Activated T-helper 1 cell treated with Interleukin-2 at 50 U/mL for 16 hours (primary cell): ENCODE measurements around the gene PCSK9.

ENCODE experiments used
- DNase-seq: peaks from one replicate; pipeline ENCODE4 v3.0.0-alpha.2; 2020; ENCODE audit warnings: low read depth

PCSK9 gene

DNA sequence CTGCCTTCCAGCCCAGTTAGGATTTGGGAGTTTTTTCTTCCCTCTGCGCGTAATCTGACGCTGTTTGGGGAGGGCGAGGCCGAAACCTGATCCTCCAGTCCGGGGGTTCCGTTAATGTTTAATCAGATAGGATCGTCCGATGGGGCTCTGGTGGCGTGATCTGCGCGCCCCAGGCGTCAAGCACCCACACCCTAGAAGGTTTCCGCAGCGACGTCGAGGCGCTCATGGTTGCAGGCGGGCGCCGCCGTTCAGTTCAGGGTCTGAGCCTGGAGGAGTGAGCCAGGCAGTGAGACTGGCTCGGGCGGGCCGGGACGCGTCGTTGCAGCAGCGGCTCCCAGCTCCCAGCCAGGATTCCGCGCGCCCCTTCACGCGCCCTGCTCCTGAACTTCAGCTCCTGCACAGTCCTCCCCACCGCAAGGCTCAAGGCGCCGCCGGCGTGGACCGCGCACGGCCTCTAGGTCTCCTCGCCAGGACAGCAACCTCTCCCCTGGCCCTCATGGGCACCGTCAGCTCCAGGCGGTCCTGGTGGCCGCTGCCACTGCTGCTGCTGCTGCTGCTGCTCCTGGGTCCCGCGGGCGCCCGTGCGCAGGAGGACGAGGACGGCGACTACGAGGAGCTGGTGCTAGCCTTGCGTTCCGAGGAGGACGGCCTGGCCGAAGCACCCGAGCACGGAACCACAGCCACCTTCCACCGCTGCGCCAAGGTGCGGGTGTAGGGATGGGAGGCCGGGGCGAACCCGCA lies at the start of gene PCSK9:
Gene PCSK9 (plus strand): TSS at position 207 of the 741 bp plus-strand sequence. CDS start 290 bp downstream, at position 497.
- DNase-seq, result no peak

DNA sequence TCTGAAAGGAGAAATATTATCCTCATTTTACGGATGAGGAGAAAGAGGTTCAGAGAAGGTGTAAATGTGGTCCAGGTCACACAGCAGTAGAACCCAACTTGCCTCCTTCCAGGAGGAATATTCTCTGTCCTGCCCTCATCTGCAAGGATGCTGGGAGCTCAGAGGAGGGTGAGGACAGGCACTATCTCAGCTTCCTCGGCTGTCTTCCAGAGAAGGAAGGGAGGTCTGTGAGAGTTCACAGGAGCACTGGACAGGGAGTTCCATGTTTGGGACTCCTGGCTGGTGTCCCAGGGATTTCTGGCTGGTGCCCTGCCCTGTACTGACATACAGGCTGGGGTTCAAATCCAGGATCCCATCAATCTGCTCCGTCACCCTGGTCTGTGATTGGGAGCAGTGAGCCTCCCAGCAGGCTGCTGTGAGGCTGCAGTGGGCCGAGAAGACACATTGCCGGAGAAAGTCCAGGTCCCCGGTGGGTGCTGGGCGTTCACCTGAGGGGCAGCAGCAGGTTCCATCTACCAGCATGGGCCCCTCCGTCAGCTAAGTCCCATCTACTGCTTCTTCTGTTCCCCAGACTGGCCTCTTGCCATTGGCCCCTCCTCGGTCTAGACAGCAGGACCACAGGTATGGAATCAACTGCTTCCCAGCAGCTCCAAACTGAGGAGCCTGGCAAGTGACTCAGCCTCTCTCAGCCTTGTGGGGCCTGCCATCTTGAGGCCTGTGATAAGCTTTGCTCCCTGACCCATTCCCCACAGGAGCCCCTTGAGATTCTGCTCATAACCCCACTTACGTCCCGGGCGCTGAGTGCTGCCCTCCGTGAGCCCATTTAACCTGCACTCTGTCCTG lies 49.2 kb upstream of the PCSK9 start:
- DNase-seq, result no peak

DNA sequence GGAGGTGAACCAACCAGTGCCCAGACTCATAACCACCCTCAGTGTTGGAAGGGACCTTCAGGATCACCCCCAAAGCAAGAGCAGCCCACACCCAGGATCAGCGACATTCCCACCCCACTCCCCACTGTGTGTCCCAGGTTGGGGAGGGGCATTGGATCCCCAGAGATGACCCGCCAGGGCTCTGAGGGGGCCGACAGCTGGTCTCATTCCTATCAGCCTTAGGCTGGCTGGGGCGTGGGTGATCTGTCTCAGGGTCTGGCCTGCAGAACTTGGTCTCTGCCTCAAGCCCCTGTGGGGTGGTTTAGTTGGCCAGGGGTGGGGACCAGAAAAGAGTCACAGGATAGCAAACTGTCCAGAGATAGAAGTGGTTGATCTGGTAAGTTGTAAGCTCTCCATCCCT lies 48.4 kb upstream of the PCSK9 start:
- DNase-seq, result no peak

DNA sequence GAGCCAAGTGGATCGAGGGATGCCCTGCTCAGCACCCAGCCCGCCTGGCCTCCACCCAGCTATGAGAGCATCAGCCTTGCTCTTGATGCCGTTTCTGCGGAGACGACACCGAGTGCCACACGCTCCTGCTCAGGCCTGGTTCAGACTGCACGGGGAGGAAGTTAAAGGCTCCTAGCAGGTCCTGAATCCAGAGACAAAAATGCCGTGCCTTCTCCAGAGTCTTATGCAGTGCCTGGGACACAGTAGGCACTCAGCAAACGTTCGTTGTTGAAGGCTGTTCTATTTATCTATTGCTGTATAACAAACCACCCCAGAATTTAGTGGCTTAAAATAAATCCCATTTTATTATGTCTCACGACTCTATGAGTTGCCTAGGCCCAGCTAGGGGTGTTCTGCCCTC lies 47.4 kb upstream of the PCSK9 start:
- no peak for DNase-seq

DNA sequence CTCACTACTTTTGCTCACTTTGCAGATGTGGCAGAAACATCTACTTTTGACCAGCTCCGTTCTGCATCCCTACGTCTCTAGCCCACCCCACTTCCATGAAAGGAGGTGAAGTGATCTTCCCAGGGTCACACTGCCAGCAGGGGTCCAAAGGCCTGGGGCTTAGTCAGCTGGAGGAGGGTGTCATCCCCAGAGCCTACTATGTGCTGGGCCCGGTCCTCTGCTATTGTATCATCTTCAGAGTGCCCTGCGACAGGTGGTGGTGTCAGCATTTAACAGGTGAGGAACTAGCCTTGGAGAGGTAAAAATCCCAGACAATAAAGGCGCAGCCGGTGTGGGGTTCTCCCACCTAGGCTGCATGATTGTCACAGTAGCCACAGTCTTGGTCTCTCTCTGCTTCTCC lies 46.2 kb upstream of the PCSK9 start:
- no peak for DNase-seq

DNA sequence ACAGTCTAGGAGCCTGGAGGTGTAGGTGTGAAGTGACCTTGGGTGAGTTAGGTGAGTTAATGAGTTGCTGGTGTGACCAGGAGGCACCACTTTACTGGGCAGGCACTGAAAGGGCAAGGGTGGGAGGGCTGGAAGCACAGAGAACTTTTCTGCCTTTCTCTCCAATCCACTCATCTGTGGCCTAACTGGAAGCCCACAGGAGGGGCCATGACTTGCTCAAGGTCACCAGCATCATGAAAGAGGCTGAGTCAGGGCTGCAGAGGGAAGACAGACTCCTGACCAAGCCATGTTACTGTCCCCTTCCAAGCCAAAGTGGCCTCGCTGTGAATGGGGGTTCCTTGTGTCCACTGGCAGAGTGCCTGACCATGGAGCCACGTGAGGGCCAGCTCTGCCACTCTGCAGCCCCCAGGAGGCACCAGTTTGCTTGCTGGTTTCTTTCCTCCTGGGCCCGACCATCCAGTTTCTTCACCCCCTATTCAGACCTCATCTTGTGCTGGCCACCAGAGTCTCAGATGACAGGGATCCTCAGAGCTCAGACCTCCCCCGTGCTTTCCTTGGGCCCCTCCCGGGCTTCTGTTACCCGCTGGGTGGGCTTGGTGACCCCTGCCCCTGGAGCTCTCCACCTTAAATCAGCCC lies 44.9 kb upstream of the PCSK9 start:
- DNase-seq, result no peak

DNA sequence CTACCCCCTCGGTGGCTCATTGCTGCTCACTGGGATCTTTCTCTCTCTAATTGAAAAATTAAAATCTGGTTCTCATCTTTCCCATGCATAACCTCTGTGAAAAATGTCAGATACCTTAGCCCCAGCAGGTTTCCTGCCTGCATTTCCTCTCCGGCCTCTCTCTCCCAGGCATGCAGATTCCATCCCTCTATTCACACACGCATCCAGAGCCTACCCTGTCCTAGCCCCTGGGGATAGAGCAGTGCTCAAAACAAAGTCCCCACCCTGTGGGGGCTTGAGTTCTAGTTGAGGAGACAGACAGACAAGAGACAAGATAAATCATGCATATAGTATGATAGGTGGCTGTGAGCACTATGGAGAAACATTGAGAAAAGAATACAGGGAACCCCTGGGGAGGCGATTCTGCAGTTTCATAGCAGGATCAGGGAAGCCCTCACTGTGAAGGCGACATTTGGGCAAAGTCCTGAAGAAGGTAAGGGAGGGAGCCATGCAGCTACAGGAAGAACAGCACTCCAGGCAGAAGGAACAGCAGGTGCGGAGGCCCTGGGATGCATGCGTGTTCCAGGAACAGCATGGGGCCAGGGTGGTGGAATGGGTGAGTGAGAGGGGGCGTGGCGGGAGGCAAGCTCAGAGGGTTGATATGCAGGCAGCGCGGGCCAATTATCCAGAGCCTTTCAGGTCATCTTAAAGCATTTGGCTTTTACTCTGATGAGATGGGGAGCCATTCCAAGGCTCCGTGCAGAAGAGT lies 44.2 kb upstream of the PCSK9 start:
- DNase-seq, result no peak

DNA sequence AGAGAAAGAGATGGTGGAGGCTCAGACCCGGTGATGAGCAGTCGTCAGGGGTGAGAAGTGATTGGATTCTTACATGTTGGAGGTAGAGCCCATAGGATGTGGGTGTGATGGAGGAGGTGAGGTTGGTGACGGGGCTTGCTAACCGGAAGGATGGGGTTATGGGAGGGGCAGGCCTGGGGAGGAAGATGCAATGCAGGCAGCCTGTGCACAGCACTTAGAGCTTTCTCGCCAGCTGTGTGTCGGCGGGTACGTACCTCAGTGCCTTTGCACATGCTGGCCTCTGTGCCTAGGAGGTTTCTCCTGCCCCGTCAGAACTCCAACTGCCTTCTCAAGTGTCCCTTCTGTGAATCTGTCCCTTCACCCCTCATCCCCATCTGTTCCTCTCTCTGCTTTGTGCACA lies 43.5 kb upstream of the PCSK9 start:
- peak; percentile 26 for DNase-seq

DNA sequence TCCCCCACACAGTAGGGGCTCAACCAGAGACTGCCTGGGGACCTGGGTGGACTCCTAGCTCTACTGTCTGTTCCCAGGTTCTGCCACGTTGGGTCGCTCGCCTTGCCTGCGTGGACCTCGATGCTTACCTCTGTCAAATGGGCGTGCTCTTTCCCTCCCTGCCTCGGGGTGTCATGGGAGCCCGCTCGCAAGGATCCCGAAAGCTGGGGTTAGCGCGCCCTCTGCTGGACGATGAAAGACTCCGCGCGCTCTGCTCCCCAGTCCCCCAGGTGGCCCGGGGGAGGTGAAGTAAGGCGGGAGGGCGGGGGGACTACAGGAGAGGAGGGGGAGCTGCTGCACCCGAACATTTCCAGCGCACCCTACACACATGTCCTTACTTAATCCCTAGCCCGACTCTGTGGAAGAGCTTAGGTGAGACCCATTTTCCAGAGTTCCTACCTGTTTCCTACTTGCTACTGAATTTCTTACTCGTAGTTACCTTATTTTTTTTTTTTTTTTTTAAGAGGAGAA lies 42.9 kb upstream of the PCSK9 start:
- peak; percentile 63 for DNase-seq

DNA sequence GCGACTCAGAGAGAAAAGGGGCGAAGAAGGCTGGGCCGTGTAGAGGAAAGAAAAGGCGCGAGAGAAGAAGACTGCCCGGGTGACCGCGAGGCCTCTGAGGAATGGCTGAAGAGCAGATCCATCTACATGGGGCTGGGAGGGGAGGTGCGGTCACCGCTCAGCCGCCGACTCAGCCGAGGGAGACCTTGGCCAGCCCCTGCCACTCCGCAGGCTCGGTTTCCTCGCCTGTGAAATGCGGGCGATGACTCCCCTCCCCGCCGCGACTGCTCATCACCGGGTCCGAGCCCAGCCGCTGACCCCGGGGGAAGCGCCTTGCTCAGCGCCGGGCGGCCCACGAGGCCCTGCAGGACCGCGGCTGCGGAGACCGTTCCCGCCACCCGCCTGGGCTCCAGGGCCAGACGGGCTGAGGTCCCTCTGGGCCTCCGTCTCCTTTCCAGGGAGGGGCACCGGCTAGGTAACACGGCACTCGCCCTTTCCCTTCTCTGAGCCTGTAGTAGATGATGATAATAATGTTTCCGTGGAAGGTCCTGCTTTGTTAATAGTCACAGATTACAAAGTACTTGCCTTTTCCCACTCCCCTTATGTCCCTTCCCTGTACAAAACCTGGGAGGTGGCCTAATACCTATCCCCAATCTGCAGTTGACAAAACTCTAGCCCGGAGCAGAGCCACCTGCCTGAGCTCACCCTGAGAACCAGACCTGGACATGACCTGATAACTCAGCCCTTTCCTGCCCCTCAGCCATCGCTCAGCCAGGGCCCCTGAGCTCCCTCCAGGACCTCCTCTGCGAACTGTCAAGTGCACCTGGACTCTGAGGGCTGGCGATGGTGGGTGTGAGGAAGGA lies 42.3 kb upstream of the PCSK9 start:
- no peak for DNase-seq

DNA sequence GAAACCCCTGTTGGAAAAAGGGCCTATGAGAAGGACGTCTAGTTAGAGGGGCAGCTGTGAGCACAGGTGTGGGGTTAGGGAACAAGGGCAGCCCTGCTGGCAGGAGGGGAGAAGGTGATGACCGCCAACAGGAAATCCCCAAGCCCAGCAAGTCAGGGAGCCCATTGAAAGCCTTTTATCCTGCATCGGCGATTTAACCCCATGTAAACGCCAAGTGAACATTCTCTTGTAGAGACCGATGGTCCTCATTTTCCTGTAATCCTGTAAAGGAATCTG lies 41.7 kb upstream of the PCSK9 start:
- no peak for DNase-seq

DNA sequence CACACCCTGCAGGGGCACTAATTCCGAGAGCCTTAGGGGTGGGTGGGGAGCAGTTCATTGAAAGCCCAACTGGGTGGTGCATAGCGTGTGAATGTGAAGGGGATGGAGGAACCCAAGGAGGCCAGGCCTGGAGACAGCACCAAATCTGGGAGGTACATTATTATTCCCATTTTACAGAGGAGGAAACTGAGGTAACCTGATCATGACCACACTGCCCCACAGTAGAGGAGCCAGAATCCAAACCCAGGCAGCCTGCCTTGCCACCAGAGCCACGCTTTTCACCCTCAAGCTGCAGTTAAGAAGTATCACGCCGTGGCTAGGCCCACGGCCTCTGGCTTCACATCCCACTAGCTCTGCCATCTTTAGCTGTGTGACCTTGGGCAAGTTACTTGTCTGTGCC lies 41.2 kb upstream of the PCSK9 start:
- DNase-seq, result no peak

DNA sequence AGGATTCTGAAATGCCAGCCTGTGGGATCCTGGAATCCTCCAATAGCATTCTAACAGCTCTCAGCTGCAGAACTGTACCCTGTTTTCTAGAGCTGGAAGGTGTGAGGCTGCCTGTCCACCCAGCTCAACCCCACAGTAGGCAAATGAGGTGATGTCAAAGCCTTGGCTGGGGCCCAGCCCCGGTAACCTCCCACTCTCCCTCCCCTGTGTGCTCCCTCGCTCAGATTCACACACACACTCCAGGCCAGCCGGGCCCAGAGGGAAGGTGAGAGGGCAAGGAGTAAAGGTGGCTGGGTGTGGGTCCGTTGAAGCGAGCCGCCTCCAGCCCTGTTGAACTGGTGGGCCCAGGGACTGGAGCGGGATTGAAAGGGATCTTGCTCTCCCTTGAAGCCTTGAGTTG lies 40.7 kb upstream of the PCSK9 start, which contains the start of gene BSND:
Gene BSND (plus strand): TSS at position 257 of the 400 bp plus-strand sequence. CDS start 254 bp downstream, outside the sequence.
- no peak for DNase-seq

DNA sequence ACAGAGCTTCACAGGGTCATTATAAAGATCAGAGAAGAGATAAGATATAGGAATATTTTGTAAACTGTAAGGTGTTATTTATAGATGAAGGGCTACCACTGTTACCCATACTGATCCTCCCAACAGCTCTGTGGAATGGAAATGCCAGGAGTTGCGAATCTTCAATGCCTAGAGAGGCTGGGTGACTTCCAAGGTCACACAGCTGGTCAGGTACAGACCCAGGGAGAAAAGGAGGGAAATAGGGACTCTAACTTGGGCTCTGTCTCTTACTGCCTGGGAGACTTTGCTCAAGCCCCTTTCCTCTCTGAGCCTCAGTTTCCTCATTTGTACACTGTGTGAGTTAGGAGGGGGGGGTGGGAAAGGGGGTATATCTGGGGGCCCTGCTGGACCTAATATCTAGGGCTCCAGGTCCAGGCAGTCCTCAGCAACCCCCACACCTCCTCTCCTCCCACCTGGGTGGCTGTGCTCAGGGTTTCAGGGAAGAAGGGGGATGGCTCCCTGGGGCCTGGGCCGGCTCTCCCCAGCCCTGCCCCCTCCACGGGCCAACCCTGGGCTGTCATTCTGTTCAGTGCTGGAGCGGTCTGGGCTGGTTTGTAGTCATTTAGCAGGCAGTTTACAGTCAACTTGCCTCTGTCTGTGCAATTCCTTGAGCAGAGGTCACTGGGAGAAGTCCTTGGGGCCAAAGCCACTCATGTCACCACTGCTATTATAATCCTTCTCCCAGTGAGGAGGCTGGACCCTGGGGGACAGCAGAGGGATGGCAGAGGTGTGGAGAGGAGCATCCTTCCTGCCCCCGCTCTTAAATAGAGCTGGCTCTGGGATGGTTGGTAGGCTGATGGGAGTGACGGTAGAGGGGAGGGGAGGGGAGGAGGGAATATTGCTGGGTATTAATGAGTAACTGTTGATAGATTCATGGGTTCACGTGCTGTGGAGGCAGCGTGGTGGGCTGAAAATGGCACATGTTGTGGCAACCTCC lies 39.0 kb upstream of the PCSK9 start:
- DNase-seq, result no peak

DNA sequence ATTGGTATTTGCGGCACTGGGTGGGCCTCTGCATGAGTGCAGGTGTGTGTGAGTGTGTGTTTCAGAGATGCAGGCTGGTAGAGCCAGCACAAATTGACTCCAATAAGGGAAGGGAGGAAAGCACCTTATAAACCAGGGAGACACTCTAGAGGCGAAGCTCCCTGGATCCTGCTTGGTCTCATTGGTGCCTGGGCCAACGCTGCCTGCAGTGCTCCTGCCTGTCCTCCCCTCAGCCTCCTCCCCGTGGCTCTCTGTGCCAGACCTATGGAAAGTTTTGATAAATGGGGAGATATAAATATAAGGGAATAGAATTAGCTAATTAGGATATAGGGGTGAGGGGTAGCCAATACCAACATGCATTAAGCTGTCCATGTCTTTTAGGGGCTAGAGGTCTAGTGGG lies 38.0 kb upstream of the PCSK9 start:
- no peak for DNase-seq

DNA sequence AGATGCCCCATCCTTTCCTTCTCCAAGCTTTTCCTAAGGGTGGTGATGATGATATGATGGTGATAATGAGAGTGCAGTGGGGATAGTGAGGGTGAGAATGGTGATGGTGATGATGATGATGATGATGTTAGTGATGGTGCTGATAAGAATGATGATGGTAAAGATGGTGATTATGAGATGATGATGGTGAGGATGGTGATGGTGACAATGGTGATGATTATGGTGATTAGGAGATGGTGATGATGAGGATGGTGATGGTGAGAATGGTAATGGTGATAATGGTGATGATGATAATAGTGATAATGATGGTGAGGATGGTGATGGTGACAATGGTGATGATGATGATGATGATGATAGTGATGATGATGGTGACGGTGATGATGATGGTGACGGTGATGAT lies 36.7 kb upstream of the PCSK9 start:
- DNase-seq, result no peak

DNA sequence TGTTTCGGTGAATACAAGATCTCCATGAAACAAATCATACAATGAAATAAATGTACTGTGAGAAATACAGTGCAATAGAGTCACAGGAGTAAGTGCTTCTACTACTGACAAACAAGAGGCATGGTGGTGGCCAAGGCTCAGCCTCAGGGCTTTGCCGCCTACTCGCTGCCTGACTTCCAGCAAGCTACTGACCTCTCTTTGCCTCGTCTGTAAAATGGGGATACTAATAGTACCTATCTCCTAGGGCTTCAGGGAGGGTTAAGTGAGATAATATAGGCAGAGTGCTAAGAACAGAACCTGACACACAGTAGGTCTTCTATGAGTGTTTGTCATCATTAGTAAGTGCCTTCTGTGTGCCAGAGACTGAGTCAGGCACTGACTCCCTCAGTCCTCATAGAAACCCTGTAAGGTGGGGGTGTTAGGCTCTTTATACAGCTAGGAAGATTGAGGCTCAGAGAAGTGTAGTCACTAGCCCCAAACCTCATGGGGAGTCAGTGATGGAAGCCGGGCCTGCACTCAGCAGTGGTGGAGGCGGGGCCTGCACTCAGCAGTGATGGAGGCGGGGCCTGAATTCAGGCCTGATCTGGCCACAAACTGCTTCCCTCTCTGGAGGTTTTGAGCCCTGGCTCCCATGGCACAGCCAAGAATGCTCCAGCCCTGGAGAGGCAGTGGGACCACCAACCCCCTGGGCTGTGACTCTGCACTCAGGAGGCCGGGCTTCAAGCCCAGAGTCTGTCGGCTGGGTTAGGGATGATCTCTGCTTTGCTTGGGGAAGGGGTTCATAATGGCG lies 33.8 kb upstream of the PCSK9 start:
- no peak for DNase-seq

DNA sequence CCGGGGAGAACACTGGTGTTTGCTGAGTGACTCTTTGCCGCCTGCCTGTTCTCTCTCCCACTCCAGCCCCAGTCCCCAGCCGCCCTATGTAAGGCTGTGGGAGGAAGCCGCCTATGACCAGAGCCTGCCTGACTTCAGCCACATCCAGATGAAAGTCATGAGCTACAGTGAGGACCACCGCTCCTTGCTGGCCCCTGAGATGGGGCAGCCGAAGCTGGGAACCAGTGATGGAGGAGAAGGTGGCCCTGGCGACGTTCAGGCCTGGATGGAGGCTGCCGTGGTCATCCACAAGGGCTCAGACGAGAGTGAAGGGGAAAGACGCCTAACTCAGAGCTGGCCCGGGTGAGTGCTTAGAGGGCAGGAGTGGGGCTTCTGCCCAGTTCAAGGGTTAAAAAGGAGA lies 32.4 kb upstream of the PCSK9 start:
- DNase-seq, result no peak

DNA sequence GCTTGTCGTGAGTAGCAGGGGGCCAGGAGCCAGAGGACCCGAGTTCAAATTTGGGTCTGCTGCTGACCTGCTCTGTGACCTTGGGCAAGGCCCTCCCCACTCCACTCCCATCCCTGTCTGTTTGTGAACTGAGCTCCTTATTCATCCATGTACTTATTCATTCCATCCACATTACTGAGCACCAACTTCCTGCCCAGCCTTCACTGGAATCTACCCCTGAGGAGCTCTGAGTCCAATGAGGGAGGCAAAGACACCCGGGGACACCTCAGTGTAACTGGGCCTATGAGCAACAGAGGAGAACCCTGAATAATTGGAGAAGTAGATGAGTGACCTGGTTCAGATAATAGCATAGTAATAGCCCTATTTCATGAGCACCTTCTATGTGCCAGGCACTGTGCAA lies 31.7 kb upstream of the PCSK9 start:
- no peak for DNase-seq
